HepG2 (cell line): ENCODE data around the gene COX7A2L. TPM values are rescaled to one million over a fixed set of nuclear protein-coding genes. Genes with fewer than 3 reads are reported as not detected.

Experiments used
- ATAC-seq: fragments of 200-7000 bp; cut with Tn5 transposase; 3 replicates; pipeline ENCODE4 v1.9.1; 2020; ENCODE audit warnings: mild to moderate bottlenecking, moderate library complexity
- BruUV-seq: library from RNA; stranded (reverse); fragments of 400-500 nt; replicated peaks from 2 replicates; lab custom pipeline; 2021; lab: Mats Ljungman, UMichigan
- CTCF ChIA-PET: fragments of 300-600 bp; formaldehyde crosslinking; extraction: SDS; loops from one replicate; lab custom pipeline; 2021; ENCODE audit warnings: low total read pairs, inconsistent platforms, low intra/inter-chr PET ratio; lab: Yijun Ruan, JAX
- POLR2A ChIA-PET: fragments of 350-600 bp; sonication (Branson Sonifier 250); formaldehyde crosslinking; loops from one replicate; lab custom pipeline; 2020; ENCODE audit warnings: antibody characterized with exemption, inconsistent platforms; lab: Yijun Ruan, JAX
- DNase-seq: peaks from one replicate; pipeline ENCODE4 v3.0.0-alpha.2; 2015; ENCODE audit warnings: low spot score
- FAIRE-seq: peaks from 3 replicates; lab custom pipeline; 2011; peaks lifted over from hg19 to GRCh38; lab: Jason Lieb, UNC
- H2AFZ ChIP-seq: one replicate; pipeline ENCODE4 v1.6.1; 2011; ENCODE audit warnings: low read length, inconsistent platforms
- H3K27ac ChIP-seq: fragments of 300-600 bp; 3 replicates; pipeline ENCODE4 v1.8.0; 2011; ENCODE audit warnings: mixed run types, mild to moderate bottlenecking, mixed read lengths, low read length, inconsistent platforms; ENCODE audit not compliant: insufficient read depth; ENCODE audit errors: extremely low read length
- H3K27me3 ChIP-seq, 2 experiments: fragments of 200-600 bp in 1 of 2; 2 replicates in 1 of 2; 3 replicates in 1 of 2; pipeline versions ENCODE4 v1.6.0 to v1.8.0; 2011; ENCODE audit warnings: low read length in 2 of 2, mild to moderate bottlenecking in 2 of 2, moderate library complexity in 2 of 2, inconsistent platforms in 1 of 2; ENCODE audit not compliant: insufficient read depth in 2 of 2, control insufficient read depth in 1 of 2
- H3K36me3 ChIP-seq, 2 experiments: fragments of 200-600 bp in 1 of 2; replicated peaks in 1 of 2; 2 replicates in 1 of 2; 3 replicates in 1 of 2; pipeline versions ENCODE4 v1.5.1 to v1.8.0; 2011; ENCODE audit warnings: low read length in 2 of 2, inconsistent platforms in 1 of 2; ENCODE audit not compliant: insufficient read depth in 2 of 2, control insufficient read depth in 1 of 2
- H3K4me1 ChIP-seq: 2 replicates; pipeline ENCODE4 v1.5.1; 2012; ENCODE audit warnings: low read length, inconsistent platforms; ENCODE audit not compliant: insufficient read depth
- H3K4me2 ChIP-seq: 2 replicates; pipeline ENCODE4 v1.6.0; 2011; ENCODE audit warnings: low read depth, low read length, inconsistent platforms
- H3K4me3 ChIP-seq, 3 experiments: fragments of 200-600 bp in 1 of 3; sonication (generic), shearing (Covaris generic) in 1 of 3; replicated peaks in 1 of 3; 2 replicates each; pipeline ENCODE4 v1.5.1; 2011 to 2016; ENCODE audit warnings: low read length in 3 of 3, inconsistent platforms in 2 of 3, low read depth in 2 of 3, mild to moderate bottlenecking in 2 of 3, control low read depth in 1 of 3, mixed read lengths in 1 of 3; ENCODE audit not compliant: insufficient read depth in 1 of 3
- H3K79me2 ChIP-seq: one replicate; pipeline ENCODE4 v1.6.1; 2011; ENCODE audit warnings: low read length, inconsistent platforms; ENCODE audit not compliant: insufficient read depth
- H3K9ac ChIP-seq: 2 replicates; pipeline ENCODE4 v1.6.0; 2011; ENCODE audit warnings: mild to moderate bottlenecking, low read depth, low read length, inconsistent platforms; ENCODE audit not compliant: insufficient read depth
- H3K9me3 ChIP-seq: 2 replicates; pipeline ENCODE4 v1.5.1; 2012; ENCODE audit warnings: mild to moderate bottlenecking, low read length
- H4K20me1 ChIP-seq: 2 replicates; pipeline ENCODE4 v1.6.0; 2011; ENCODE audit warnings: inconsistent platforms, mild to moderate bottlenecking, low read length, moderate library complexity; ENCODE audit not compliant: insufficient read depth
- HDAC2 ChIP-seq: sonication (generic); formaldehyde crosslinking; IDR thresholded peaks from 2 replicates; pipeline ENCODE4 v1.4.0; 2020; ENCODE audit warnings: missing genetic modification reagents
- MAFG ChIP-seq: sonication (generic); formaldehyde crosslinking; IDR thresholded peaks from 2 replicates; pipeline ENCODE4 v1.5.1; 2020; ENCODE audit warnings: mild to moderate bottlenecking, missing genetic modification reagents
- RCOR2 ChIP-seq: IDR thresholded peaks from 2 replicates; pipeline ENCODE4 v1.6.1; 2016; ENCODE audit warnings: missing biosample characterization, missing genetic modification reagents
- SALL1 ChIP-seq: sonication (generic); formaldehyde crosslinking; IDR thresholded peaks from 2 replicates; pipeline ENCODE4 v1.8.0; 2022; ENCODE audit warnings: mild to moderate bottlenecking, missing genetic modification reagents
- ZMYM3 ChIP-seq: sonication (generic); formaldehyde crosslinking; IDR thresholded peaks from 2 replicates; pipeline ENCODE4 v1.5.1; 2020; ENCODE audit warnings: mild to moderate bottlenecking, missing genetic modification reagents
- ZNF143 ChIP-seq: sonication (generic); formaldehyde crosslinking; IDR thresholded peaks from 2 replicates; pipeline ENCODE4 v1.4.0; 2020; ENCODE audit warnings: missing genetic modification reagents
- ZNF350 ChIP-seq: sonication (generic); formaldehyde crosslinking; IDR thresholded peaks from 2 replicates; pipeline ENCODE4 v1.4.0; 2020; ENCODE audit warnings: mild to moderate bottlenecking, low read depth, missing genetic modification reagents, borderline replicate concordance
- ZNF598 ChIP-seq: sonication (generic); formaldehyde crosslinking; IDR thresholded peaks from 2 replicates; pipeline ENCODE4 v1.5.1; 2020; ENCODE audit warnings: mild to moderate bottlenecking, missing genetic modification reagents, borderline replicate concordance
- ZNF883 ChIP-seq: sonication (generic); formaldehyde crosslinking; IDR thresholded peaks from 2 replicates; pipeline ENCODE4 v1.5.1; 2020; ENCODE audit warnings: mild to moderate bottlenecking, missing genetic modification reagents; ENCODE audit errors: not compliant biosample characterization
- ZSCAN29 ChIP-seq: sonication (generic); formaldehyde crosslinking; conservative IDR thresholded peaks from 2 replicates; pipeline ENCODE4 v1.4.0; 2020; ENCODE audit warnings: mild to moderate bottlenecking, missing genetic modification reagents
- WGBS: methylation state at CpG from one replicate; pipeline ENCODE4 v1.1.6; 2017; ENCODE audit warnings: low lambda C conversion rate; 5-methylcytosine and 5-hydroxymethylcytosine counted together
- in situ Hi-C: cut with HindIII; loops from 2 replicates; pipeline ENCODE4 v1.10.0; 2017; ENCODE audit warnings: low pct_unique_long_range_greater_than_20kb; ENCODE audit not compliant: extremely low pct_ligation_motif_present
- intact Hi-C: fragments of 100-400 bp; cut with micrococcal nuclease; formaldehyde crosslinking; loops from one replicate; pipeline ENCODE4 v1.10.0; 2022; ENCODE audit not compliant: unreplicated experiment
- polyA plus RNA-seq, 8 experiments: library from polyadenylated mRNA; depleted of rRNA in 3 of 8; stranded (reverse) in 7 of 8; unstranded in 1 of 8; fragments of >200 nt; fragmentation: Illumina TruSeq in 4 of 8; extraction: Trizol in 4 of 8; gene quantifications; 2 replicates each; pipeline versions ENCODE4 v1.2.1 to v1.2.3, GENCODE V29; 2011 to 2016; ENCODE audit warnings: low read depth in 4 of 8, missing spikeins in 1 of 8, mixed read lengths in 1 of 8; ENCODE audit not compliant: insufficient read depth in 1 of 8
- total RNA-seq, 5 experiments: library from RNA; depleted of rRNA; stranded (reverse); fragments of >200 nt; fragmentation: Illumina TruSeq; extraction: Trizol; gene quantifications; 2 replicates each; pipeline ENCODE4 v1.2.3, GENCODE V29; 2016; ENCODE audit warnings: low read depth in 1 of 5
- TF ChIP-seq, protein P1 (sequence below): sonication (generic); formaldehyde crosslinking; IDR thresholded peaks from 2 replicates; pipeline ENCODE4 v1.5.0; 2020; ENCODE audit warnings: mild to moderate bottlenecking, missing genetic modification reagents, moderate library complexity
- TF ChIP-seq, protein P2 (sequence below): sonication (generic); formaldehyde crosslinking; IDR thresholded peaks from 2 replicates; pipeline ENCODE4 v1.5.1; 2020; ENCODE audit warnings: missing genetic modification reagents, mild to moderate bottlenecking, borderline replicate concordance
- TF ChIP-seq, protein P3 (sequence below): sonication (generic); formaldehyde crosslinking; IDR thresholded peaks from 2 replicates; pipeline ENCODE4 v1.9.0; 2022; ENCODE audit warnings: low read depth, missing genetic modification reagents

COX7A2L gene
- total and polyA plus RNA-seq, 2 of the 13 experiments (the other 11 are each of a cell fraction or from before 2014, with no cell fraction given) = 155 to 201 TPM

DNA sequence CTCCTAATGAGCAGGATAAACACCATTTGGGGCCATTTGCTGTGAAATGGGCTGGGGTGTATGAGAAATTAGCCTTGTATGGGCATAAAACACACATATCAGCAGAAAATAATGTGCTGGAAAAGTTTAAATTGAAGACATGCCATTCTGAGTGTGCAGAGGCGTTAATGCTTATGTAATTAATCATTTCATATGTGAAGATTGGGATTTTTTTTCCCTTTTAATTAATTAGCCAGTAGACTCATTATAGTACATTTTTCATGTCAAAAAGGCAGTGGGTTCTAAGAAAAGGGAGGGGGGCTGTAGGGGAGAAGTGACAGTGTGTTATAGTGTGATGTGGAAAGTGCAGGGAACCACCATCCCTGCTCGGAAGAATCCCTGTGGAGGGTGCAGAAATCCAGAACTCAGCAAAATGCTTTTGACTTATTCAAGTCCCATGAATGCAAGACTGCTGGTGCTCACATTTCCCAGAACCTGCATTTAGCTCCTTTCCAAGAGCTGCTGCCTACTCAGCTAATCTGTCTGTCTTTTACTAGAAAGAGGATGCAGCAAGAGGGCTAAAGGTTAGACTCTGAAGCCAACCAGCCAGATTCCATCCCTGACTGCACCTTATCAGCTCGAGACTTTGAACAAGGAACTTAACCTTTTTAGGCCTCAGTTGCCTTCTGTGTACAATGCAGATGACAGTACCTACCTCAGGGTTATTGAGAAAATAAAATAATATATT, 11.6 kb upstream of the COX7A2L start (continued):
- 0 out of 2 replicates have a peak, but pooled peaks have one; percentile 29 for TF ChIP-seq ZSCAN29
- 0 out of 2 replicates have a peak, but pooled peaks have one; percentile 26 for TF ChIP-seq ZMYM3

DNA sequence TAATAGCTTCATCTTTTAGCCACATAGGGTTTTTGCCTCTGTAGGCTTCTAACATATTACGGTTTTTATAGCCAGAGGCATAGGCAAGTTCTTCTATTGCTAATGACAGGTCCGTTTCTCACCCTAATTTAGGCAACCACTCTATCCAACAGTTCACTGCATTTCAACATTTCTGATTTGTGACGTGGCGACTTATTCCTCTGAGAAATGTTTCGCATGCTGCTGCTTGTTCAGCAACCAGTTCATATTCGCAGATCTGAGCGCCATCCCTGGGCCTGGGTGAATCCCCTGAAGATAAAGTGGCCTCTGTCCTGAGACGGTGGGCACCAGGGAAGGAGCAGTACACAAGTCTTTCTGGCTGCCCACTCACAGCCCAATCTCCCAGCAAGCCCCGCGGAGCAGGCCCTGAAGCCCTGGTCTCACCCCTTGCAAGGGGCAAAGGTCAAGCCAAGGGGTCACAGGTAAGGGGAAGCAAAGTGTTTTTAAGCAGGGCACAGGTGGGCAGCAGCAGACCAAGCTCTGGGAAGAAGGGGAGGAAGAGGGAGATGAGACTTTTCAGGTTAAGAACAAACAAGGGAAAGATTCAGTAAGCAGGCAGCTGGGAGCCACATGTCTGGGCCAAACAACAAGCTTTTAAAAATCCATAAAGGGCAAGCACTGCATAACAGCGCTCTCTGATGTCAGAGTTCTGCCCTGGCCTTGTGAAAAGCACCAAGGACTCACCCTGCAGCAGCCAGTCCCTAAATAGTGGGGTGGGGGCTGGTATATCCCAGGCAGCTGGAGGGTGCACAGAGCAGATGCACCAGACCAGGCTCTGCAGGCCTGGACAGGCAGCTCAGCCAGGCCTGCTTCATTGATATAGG, 10.8 kb upstream of the COX7A2L start:
- WGBS = 69% methylated on average over 11 of the region's 11 CpGs
- ChIA-PET CTCF (no interaction called here), POLR2A (no interaction called here)
- H3K36me3 ChIP-seq = no peaks in the 10 kb centered on the region
- peaks cover 53% of the 10 kb centered on the region for H3K4me1 ChIP-seq
- DNase-seq (no peak), FAIRE-seq (peak; percentile 4), ATAC-seq (peak; percentile 63)
- H2AFZ ChIP-seq = no peak overlapping the region
- no peaks in the 10 kb centered on the region for H4K20me1 ChIP-seq
- no peak overlapping the region for H3K9ac ChIP-seq
- H3K4me3 ChIP-seq = no peak overlapping the region; a peak in 1 of 6 replicates
- peak overlapping the region; percentile 31; the same call in 1 of the 2 replicates for H3K4me2 ChIP-seq
- no TSS peak for BruUV-seq
- no peaks in the 10 kb centered on the region for H3K79me2 ChIP-seq
- in situ Hi-C loops (loop anchor here (25.0 kb wide), 1 partner anchor 510 kb away; no protein-coding TSS in a partner anchor), intact Hi-C loops (no loop called here)
- no peaks in the 10 kb centered on the region for H3K9me3 ChIP-seq
- no peak overlapping the region for H3K27ac ChIP-seq
- no peaks in the 10 kb centered on the region for H3K27me3 ChIP-seq
- TF ChIP-seq, protein P1, sequence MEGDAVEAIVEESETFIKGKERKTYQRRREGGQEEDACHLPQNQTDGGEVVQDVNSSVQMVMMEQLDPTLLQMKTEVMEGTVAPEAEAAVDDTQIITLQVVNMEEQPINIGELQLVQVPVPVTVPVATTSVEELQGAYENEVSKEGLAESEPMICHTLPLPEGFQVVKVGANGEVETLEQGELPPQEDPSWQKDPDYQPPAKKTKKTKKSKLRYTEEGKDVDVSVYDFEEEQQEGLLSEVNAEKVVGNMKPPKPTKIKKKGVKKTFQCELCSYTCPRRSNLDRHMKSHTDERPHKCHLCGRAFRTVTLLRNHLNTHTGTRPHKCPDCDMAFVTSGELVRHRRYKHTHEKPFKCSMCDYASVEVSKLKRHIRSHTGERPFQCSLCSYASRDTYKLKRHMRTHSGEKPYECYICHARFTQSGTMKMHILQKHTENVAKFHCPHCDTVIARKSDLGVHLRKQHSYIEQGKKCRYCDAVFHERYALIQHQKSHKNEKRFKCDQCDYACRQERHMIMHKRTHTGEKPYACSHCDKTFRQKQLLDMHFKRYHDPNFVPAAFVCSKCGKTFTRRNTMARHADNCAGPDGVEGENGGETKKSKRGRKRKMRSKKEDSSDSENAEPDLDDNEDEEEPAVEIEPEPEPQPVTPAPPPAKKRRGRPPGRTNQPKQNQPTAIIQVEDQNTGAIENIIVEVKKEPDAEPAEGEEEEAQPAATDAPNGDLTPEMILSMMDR (CRISPR knock-in tag) = peak; percentile 27; the same call in 1 of the 2 replicates
- TF ChIP-seq HDAC2 (CRISPR knock-in tag) (0 out of 2 replicates have a peak, but pooled peaks have one; percentile 18), RCOR2 (CRISPR knock-in tag) (no peak), ZNF350 (CRISPR knock-in tag) (0 out of 2 replicates have a peak, but pooled peaks have one; percentile 14), ZNF883 (CRISPR knock-in tag) (peak; percentile 69), SALL1 (CRISPR knock-in tag) (0 out of 2 replicates have a peak, but pooled peaks have one; percentile 29), ZNF598 (CRISPR knock-in tag) (peak; percentile 67; the same call in 1 of the 2 replicates), ZNF143 (CRISPR knock-in tag) (peak; percentile 61; the same call in 1 of the 2 replicates), MAFG (no peak)
- TF ChIP-seq, protein P2, sequence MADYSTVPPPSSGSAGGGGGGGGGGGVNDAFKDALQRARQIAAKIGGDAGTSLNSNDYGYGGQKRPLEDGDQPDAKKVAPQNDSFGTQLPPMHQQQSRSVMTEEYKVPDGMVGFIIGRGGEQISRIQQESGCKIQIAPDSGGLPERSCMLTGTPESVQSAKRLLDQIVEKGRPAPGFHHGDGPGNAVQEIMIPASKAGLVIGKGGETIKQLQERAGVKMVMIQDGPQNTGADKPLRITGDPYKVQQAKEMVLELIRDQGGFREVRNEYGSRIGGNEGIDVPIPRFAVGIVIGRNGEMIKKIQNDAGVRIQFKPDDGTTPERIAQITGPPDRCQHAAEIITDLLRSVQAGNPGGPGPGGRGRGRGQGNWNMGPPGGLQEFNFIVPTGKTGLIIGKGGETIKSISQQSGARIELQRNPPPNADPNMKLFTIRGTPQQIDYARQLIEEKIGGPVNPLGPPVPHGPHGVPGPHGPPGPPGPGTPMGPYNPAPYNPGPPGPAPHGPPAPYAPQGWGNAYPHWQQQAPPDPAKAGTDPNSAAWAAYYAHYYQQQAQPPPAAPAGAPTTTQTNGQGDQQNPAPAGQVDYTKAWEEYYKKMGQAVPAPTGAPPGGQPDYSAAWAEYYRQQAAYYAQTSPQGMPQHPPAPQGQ (CRISPR knock-in tag) = no peak
- TF ChIP-seq, protein P3, sequence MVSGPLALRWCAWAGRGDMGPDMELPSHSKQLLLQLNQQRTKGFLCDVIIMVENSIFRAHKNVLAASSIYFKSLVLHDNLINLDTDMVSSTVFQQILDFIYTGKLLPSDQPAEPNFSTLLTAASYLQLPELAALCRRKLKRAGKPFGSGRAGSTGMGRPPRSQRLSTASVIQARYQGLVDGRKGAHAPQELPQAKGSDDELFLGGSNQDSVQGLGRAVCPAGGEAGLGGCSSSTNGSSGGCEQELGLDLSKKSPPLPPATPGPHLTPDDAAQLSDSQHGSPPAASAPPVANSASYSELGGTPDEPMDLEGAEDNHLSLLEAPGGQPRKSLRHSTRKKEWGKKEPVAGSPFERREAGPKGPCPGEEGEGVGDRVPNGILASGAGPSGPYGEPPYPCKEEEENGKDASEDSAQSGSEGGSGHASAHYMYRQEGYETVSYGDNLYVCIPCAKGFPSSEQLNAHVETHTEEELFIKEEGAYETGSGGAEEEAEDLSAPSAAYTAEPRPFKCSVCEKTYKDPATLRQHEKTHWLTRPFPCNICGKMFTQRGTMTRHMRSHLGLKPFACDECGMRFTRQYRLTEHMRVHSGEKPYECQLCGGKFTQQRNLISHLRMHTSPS (CRISPR knock-in tag) = 0 out of 2 replicates have a peak, but pooled peaks have one; percentile 16
